ENCODE measurements around the gene LRRIQ3. TPM values are rescaled to one million over a fixed set of nuclear protein-coding genes. Genes with fewer than 3 reads are reported as not detected.
"Not testable (repeated sequence)": the region's sequence is repeated elsewhere in the genome, so short reads cannot be mapped to it uniquely, and the experiment has no call there.

Gene LRRIQ3
- total and polyA plus RNA-seq, 2 of the 13 experiments (the other 11 are each of a cell fraction or from before 2014, with no cell fraction given) = 1.1 to 1.3 TPM

GRCh38 chr1:74180490-74180889, 17.5 kb downstream of the LRRIQ3 start (continued):
- TF ChIP-seq, protein P1, sequence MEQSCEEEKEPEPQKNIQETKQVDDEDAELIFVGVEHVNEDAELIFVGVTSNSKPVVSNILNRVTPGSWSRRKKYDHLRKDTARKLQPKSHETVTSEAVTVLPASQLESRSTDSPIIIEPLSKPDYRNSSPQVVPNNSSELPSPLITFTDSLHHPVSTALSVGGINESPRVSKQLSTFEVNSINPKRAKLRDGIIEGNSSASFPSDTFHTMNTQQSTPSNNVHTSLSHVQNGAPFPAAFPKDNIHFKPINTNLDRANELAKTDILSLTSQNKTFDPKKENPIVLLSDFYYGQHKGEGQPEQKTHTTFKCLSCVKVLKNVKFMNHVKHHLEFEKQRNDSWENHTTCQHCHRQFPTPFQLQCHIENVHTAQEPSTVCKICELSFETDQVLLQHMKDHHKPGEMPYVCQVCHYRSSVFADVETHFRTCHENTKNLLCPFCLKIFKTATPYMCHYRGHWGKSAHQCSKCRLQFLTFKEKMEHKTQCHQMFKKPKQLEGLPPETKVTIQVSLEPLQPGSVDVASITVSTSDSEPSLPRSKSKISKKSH (CRISPR knock-in tag; IDR thresholded peaks at IDR 0.05; ENCODE audit: borderline replicate concordance) = no peak
- TF ChIP-seq ATF7 (IDR thresholded peaks at IDR 0.05) (0 out of 2 replicates have a peak, but pooled peaks have one; percentile 12), ATF7 (CRISPR knock-in tag; IDR thresholded peaks at IDR 0.05) (no peak), ZBTB25 (CRISPR knock-in tag; IDR thresholded peaks at IDR 0.05) (no peak), ZBTB38 (CRISPR knock-in tag; IDR thresholded peaks at IDR 0.05) (no peak), ZNF543 (CRISPR knock-in tag; IDR thresholded peaks at IDR 0.05) (no peak), ZNF616 (CRISPR knock-in tag; IDR thresholded peaks at IDR 0.05; ENCODE audit: low read depth) (no peak), ZNF597 (CRISPR knock-in tag; IDR thresholded peaks at IDR 0.05) (no peak)

GRCh38 chr1:74174423-74174822, 23.6 kb downstream of the LRRIQ3 start:
- WGBS (ENCODE audit: low lambda C conversion rate) = 92% methylated on average over 1 of the region's 1 CpG
- ATAC-seq; FAIRE-seq; H3K9ac ChIP-seq (ENCODE audit: insufficient read depth, low read depth, low read length); H3K36me3 ChIP-seq (replicated peaks in 1 of 2; ENCODE audit: control insufficient read depth in 1 of 2, insufficient read depth in 2 of 2, low read length in 2 of 2); H3K79me2 ChIP-seq (ENCODE audit: insufficient read depth, low read length); in situ Hi-C loops (cut with HindIII; ENCODE audit: extremely low pct_ligation_motif_present, low pct_unique_long_range_greater_than_20kb); H4K20me1 ChIP-seq (ENCODE audit: insufficient read depth, low read length); H3K4me3 ChIP-seq (replicated peaks in 1 of 3; ENCODE audit: insufficient read depth in 1 of 3, low read depth in 2 of 3, low read length in 3 of 3); CTCF ChIA-PET (ENCODE audit: low intra/inter-chr PET ratio, low total read pairs); H3K27me3 ChIP-seq (ENCODE audit: control insufficient read depth in 1 of 2, insufficient read depth in 2 of 2, low read length in 2 of 2); H3K27ac ChIP-seq (ENCODE audit: extremely low read length, insufficient read depth, low read length); BruUV-seq (replicated peaks); H3K4me1 ChIP-seq (ENCODE audit: insufficient read depth, low read length); POLR2A ChIA-PET; H3K9me3 ChIP-seq (ENCODE audit: low read length); H2AFZ ChIP-seq (ENCODE audit: low read length); H3K4me2 ChIP-seq (ENCODE audit: low read depth, low read length); intact Hi-C loops (cut with micrococcal nuclease; ENCODE audit: unreplicated experiment): not testable (repeated sequence)
- peak in 1 of 2 experiments; percentile 55; a peak in 2 of 4 replicates for TF ChIP-seq NR2F1 (CRISPR knock-in tag; IDR thresholded peaks at IDR 0.05)
- TF ChIP-seq FOSL2 (CRISPR knock-in tag; IDR thresholded peaks at IDR 0.05) = peak; percentile 67
- TF ChIP-seq RARA (CRISPR knock-in tag; IDR thresholded peaks at IDR 0.05) = peak; percentile 53
- peak; percentile 5 for DNase-seq (ENCODE audit: low spot score)
